EH (cell line): ENCODE results near the gene SAMD4A.

Experiments
- DNase-seq: peaks from one replicate; pipeline ENCODE4 v3.0.0-alpha.2; 2015; ENCODE audit warnings: low read depth

The SAMD4A gene

GRCh38 chr14:54632452-54632851 lies 65.5 kb downstream of the SAMD4A start:
- no peak for DNase-seq

- DNase-seq, result no peak
These were observed 66.1 kb downstream of the SAMD4A start for GRCh38 chr14:54633076-54633475.

- DNase-seq, result no peak
These were observed 70.6 kb downstream of the SAMD4A start for GRCh38 chr14:54637270-54638134.

GRCh38 chr14:54638135-54638446 lies 71.2 kb downstream of the SAMD4A start:
- DNase-seq, result peak; percentile 59

- no peak for DNase-seq
These were observed 72.7 kb downstream of the SAMD4A start for GRCh38 chr14:54639611-54640010.

GRCh38 chr14:54640506-54640905 lies 73.6 kb downstream of the SAMD4A start:
- no peak for DNase-seq

GRCh38 chr14:54642121-54642520 lies 75.2 kb downstream of the SAMD4A start:
- no peak for DNase-seq

- DNase-seq, result peak; percentile 57
These were observed 76.1 kb downstream of the SAMD4A start for GRCh38 chr14:54642801-54643695.

GRCh38 chr14:54643696-54644176 lies 76.8 kb downstream of the SAMD4A start:
- no peak for DNase-seq

GRCh38 chr14:54645639-54646038 lies 78.7 kb downstream of the SAMD4A start:
- DNase-seq, result no peak

- DNase-seq, result peak; percentile 13
These were observed 79.7 kb downstream of the SAMD4A start for GRCh38 chr14:54646626-54647025.

GRCh38 chr14:54647378-54647777 lies 80.5 kb downstream of the SAMD4A start:
- DNase-seq, result no peak

GRCh38 chr14:54649056-54649455 lies 82.1 kb downstream of the SAMD4A start:
- no peak for DNase-seq

- peak; percentile 89 for DNase-seq
These were observed 83.5 kb downstream of the SAMD4A start for GRCh38 chr14:54650331-54650958.

GRCh38 chr14:54650959-54651351 lies 84.0 kb downstream of the SAMD4A start:
- DNase-seq, result peak; percentile 27

GRCh38 chr14:54651649-54652048 lies 84.7 kb downstream of the SAMD4A start:
- DNase-seq, result peak; percentile 54

GRCh38 chr14:54652188-54652587 lies 85.3 kb downstream of the SAMD4A start:
- DNase-seq, result peak; percentile 100

GRCh38 chr14:54652605-54653052 lies 85.7 kb downstream of the SAMD4A start:
- no peak for DNase-seq

GRCh38 chr14:54653712-54654469 lies 87.0 kb downstream of the SAMD4A start:
- peak; percentile 90 for DNase-seq

GRCh38 chr14:54654605-54655004 lies 87.7 kb downstream of the SAMD4A start:
- peak; percentile 32 for DNase-seq

- no peak for DNase-seq
These were observed 91.9 kb downstream of the SAMD4A start for GRCh38 chr14:54658836-54659235.

GRCh38 chr14:54659365-54659764 lies 92.4 kb downstream of the SAMD4A start:
- DNase-seq, result no peak
